Spleen (tissue), 7 donors: ENCODE measurements around the gene H2AZ2.

Experiments used
- POLR2A ChIP-seq, 3 donors: fragments of 450-650 bp; IDR thresholded peaks; one replicate each; pipeline ENCODE4 v1.5.1; 2017; ENCODE audit warnings: antibody characterized with exemption in 3 of 3, mild to moderate bottlenecking in 1 of 3
- TF ChIP-seq, protein P1 (sequence below), 11 experiments: fragments of 200-600 bp in 7 of 11; fragments of 450-650 bp in 4 of 11; sonication (generic) in 4 of 11; IDR thresholded peaks in 8 of 11; conservative IDR thresholded peaks in 3 of 11; 1 replicate in 7 of 11; 2 replicates in 4 of 11; pipeline versions ENCODE4 v1.4.0 to v1.8.0; 2016 to 2021; ENCODE audit warnings: antibody characterized with exemption in 11 of 11, inconsistent platforms in 4 of 11, mild to moderate bottlenecking in 1 of 11
- donor health status: DM: no; HTN: no; CAD: no; lungs with moderate emphysema.
- donor health status: DM: no; HTN: no; CAD: no.
- donor health status: DM: no; HTN: no; CAD: no.

- peak in 2 of 3 donors; percentile 53 to 73 for TF ChIP-seq POLR2A (IDR thresholded peaks at IDR 0.05)
- TF ChIP-seq, protein P1, sequence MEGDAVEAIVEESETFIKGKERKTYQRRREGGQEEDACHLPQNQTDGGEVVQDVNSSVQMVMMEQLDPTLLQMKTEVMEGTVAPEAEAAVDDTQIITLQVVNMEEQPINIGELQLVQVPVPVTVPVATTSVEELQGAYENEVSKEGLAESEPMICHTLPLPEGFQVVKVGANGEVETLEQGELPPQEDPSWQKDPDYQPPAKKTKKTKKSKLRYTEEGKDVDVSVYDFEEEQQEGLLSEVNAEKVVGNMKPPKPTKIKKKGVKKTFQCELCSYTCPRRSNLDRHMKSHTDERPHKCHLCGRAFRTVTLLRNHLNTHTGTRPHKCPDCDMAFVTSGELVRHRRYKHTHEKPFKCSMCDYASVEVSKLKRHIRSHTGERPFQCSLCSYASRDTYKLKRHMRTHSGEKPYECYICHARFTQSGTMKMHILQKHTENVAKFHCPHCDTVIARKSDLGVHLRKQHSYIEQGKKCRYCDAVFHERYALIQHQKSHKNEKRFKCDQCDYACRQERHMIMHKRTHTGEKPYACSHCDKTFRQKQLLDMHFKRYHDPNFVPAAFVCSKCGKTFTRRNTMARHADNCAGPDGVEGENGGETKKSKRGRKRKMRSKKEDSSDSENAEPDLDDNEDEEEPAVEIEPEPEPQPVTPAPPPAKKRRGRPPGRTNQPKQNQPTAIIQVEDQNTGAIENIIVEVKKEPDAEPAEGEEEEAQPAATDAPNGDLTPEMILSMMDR (IDR thresholded peaks at IDR 0.05 in 8 of 11, conservative IDR thresholded peaks at IDR 0.05 in 3 of 11): peak in 6 of 11 experiments; percentile 15 to 67 (median 51)
Observed at GRCh38 chr7:44847920-44848634, at the start of gene H2AZ2.
